BLaER1 (cell line): ENCODE measurements around the gene OLFM1.
"Not testable (repeated sequence)": the region's sequence is repeated elsewhere in the genome, so short reads cannot be mapped to it uniquely, and the experiment has no call there.

Experiments
- H3K27ac ChIP-seq: shearing (Covaris generic); formaldehyde crosslinking; 2 replicates; pipeline ENCODE4 v1.8.1; 2022
- H3K27me3 ChIP-seq: shearing (Covaris generic); formaldehyde crosslinking; 2 replicates; pipeline ENCODE4 v1.8.1; 2022
- H3K36me3 ChIP-seq: shearing (Covaris generic); formaldehyde crosslinking; 2 replicates; pipeline ENCODE4 v1.8.1; 2022
- H3K4me1 ChIP-seq: shearing (Covaris generic); formaldehyde crosslinking; 2 replicates; pipeline ENCODE4 v1.8.1; 2022
- H3K4me2 ChIP-seq: shearing (Covaris generic); formaldehyde crosslinking; 2 replicates; pipeline ENCODE4 v1.8.1; 2022
- H3K4me3 ChIP-seq: shearing (Covaris generic); formaldehyde crosslinking; 2 replicates; pipeline ENCODE4 v1.8.1; 2022
- H3K9ac ChIP-seq: shearing (Covaris generic); formaldehyde crosslinking; 2 replicates; pipeline ENCODE4 v1.8.1; 2022
- H3K9me3 ChIP-seq: shearing (Covaris generic); formaldehyde crosslinking; 2 replicates; pipeline ENCODE4 v1.8.1; 2022
- H4K20me1 ChIP-seq: shearing (Covaris generic); formaldehyde crosslinking; 2 replicates; pipeline ENCODE4 v1.8.1; 2022
- Cebpa-rat ChIP-seq: shearing (Covaris generic); IDR thresholded peaks from 2 replicates; pipeline ENCODE4 v1.8.1; 2022

Gene OLFM1

DNA sequence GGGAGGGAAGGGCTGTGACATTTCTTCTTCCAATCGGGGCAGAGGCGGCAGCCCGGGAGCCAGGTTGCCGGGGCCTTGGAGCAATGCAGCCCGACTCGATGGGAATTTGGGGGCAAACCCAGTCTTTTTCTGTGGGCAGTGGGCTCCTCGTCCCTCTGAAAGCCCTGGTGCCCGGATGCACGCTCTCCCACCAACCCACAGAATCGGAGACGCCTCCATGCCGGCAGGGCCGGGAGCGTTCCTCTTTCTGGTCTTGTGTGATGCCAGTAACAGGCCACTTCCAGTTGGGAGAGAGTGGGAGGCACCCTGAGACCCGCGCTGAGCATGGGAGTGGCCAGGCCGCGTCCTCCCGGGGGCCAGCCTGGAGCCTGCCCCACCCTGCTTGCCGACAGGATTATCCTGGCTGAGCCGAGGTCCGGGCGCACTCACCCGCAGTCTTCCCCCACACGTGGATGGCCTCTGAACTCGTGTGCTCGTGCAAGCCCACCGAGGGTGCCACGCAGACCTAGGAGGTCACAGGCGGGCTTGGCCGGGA, 17.8 kb downstream of the OLFM1 start:
- Histone ChIP-seq H3K36me3 (no peaks in the 10 kb centered on the region), H3K9me3 (no peaks in the 10 kb centered on the region), H3K27ac (no peak overlapping the region), H4K20me1 (peaks cover 17% of the 10 kb centered on the region; the same call in 1 of the 2 replicates), H3K27me3 (peaks cover 54% of the 10 kb centered on the region; the same call in 1 of the 2 replicates), H3K9ac (no peak overlapping the region), H3K4me2 (no peak overlapping the region), H3K4me1 (peaks cover 13% of the 10 kb centered on the region), H3K4me3 (no peak overlapping the region)
- TF ChIP-seq Cebpa-rat, result no peak

DNA sequence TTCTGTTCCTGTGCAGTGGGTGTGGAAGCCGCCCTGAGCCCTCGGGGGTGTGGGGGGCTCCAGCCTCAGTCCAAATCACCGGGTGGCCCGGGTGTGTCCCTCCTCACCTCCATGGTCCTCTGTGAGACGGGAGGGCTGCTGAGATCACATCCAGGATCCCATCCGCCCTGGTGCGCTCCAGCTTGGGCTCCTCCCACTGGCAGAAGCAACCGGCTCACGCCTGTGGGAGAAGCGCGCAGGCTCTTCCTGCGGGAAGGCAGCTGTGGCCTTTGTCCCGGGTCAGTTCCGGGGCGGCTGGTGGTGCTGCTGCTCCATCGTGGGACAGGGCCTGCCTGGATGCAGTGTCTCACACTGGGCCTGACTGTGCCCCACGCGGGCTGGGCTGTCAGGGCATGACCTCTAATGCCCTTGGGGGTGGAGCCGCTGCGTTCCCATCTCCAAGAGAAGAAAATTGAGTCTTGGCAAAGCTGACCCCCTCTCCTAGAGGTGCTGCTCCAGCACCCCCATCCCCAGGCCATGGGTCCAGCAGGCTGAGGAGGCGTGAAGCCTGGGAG, 18.5 kb downstream of the OLFM1 start:
- H3K9me3 ChIP-seq, result no peaks in the 10 kb centered on the region
- H3K4me3 ChIP-seq, result no peak overlapping the region
- peaks cover 15% of the 10 kb centered on the region; the same call in 1 of the 2 replicates for H4K20me1 ChIP-seq
- no peak overlapping the region for H3K27ac ChIP-seq
- peaks cover 47% of the 10 kb centered on the region; the same call in 1 of the 2 replicates for H3K27me3 ChIP-seq
- no peak for TF ChIP-seq Cebpa-rat
- H3K9ac ChIP-seq, result no peak overlapping the region
- peaks cover 13% of the 10 kb centered on the region for H3K4me1 ChIP-seq
- no peaks in the 10 kb centered on the region for H3K36me3 ChIP-seq
- H3K4me2 ChIP-seq, result no peak overlapping the region

DNA sequence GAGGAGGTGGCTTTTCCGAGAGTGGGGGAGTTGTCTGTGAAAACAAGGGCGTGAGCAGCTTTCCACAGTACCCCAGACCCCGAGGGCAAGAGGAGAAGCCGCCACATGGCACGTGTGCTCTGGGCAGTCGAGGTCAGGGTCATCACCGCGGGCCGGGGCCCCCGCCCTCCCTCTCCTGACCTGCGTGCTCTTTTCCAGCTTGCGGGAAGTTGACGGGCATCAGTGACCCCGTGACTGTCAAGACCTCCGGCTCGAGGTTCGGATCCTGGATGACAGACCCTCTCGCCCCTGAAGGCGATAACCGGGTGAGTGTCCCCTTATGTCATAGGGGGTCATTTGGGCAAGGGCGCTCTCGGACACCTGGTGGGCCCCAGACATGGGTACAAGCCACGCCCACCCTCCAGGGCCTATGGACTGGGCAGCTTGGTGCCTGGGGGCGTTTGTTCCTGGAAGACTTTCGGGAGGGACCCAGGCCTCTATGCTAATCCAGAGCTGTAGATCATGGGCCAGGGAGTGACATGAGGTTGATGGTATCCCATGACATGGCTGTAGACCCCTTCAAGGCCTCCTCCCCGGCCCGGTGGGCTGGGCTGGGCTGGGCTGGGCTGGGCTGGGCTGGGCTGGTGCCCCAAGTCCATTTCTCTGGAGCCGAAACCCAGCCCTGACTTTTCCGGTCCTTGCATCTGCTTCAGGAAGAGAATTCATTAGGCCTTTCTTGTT, 19.2 kb downstream of the OLFM1 start:
- Histone ChIP-seq H3K27me3 (peaks cover 41% of the 10 kb centered on the region; the same call in 1 of the 2 replicates), H3K4me1 (peaks cover 13% of the 10 kb centered on the region), H3K4me2 (no peak overlapping the region), H3K9ac (no peak overlapping the region), H3K27ac (no peak overlapping the region), H3K36me3 (no peaks in the 10 kb centered on the region), H3K9me3 (no peaks in the 10 kb centered on the region), H4K20me1 (peaks cover 12% of the 10 kb centered on the region; the same call in 1 of the 2 replicates), H3K4me3 (no peak overlapping the region)
- TF ChIP-seq Cebpa-rat, result no peak

DNA sequence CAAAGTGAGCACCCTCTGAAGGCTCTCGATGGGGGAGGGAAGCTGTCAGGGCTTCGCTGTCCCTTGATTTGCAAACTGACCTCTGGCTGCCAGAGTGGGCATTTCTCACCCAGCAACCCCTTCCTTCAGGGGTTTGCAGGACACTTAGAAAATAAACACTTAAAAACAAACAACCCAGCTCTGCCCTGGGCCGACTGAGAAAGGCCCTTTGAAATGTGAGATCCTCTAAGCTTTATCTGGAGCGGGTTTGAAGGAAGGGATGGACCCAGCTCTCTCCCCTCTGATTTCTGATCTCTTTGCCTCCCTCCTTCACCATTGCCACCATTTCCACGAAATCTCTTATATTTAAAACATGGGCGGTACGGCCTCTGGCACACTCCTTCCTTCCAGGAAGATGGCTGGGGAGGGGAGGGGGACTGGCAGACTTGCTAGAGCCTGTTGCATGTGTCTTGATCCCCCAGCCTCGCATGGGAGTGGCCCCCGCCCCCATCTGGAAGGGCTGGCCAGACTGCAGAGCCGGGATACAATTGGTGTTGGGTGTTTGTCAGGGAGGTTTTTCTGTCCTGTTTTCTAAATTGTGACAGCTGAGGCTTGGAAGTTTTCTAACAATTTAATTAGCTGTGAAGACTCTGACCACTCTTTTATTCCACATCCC, 20.2 kb downstream of the OLFM1 start:
- H3K9me3 ChIP-seq, result no peaks in the 10 kb centered on the region
- TF ChIP-seq Cebpa-rat, result no peak
- peaks cover 2% of the 10 kb centered on the region; the same call in 1 of the 2 replicates for H4K20me1 ChIP-seq
- no peak overlapping the region for H3K4me2 ChIP-seq
- no peak overlapping the region for H3K27ac ChIP-seq
- H3K9ac ChIP-seq, result no peak overlapping the region
- peaks cover 13% of the 10 kb centered on the region for H3K4me1 ChIP-seq
- no peaks in the 10 kb centered on the region for H3K36me3 ChIP-seq
- H3K4me3 ChIP-seq, result no peak overlapping the region
- H3K27me3 ChIP-seq, result peaks cover 34% of the 10 kb centered on the region; the same call in 1 of the 2 replicates

DNA sequence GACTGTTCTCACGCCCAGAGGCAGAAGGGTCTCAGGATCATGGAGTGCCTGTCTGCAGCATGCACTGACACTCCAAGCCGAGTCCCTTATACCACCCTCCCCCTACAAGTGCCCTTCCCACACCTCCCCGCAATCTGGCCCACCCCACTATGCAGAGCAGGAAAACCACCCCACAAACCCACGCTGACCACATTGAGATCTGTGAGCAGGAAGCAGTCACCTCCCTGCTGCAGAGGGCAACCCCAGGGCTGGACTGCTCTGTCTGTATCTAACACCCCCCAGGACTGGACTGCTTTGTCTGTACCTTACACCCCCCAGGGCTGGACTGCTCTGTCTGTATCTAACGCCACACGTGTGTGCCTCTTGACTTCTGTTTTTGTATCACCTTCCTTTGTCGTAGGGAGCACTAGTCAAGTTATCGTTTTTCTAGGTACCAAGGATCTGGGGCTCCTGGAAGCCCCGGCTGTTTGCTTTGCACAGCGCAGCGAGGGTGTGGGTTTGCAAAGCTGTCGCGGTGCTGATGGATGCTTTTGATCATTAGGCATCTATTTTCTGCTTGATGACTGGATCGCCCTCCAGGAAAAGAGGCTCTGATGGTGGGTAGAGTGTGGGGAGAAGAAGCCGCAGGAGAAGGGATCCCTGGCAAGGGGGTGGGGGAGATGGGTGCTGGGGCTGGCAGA, 21.5 kb downstream of the OLFM1 start:
- no peak for TF ChIP-seq Cebpa-rat
- Histone ChIP-seq H3K4me1 (peaks cover 13% of the 10 kb centered on the region), H3K4me2 (peak overlapping the region; percentile 53), H3K36me3 (no peaks in the 10 kb centered on the region), H3K9ac (no peak overlapping the region), H3K27ac (no peak overlapping the region), H3K9me3 (no peaks in the 10 kb centered on the region), H3K27me3 (peaks cover 26% of the 10 kb centered on the region; the same call in 1 of the 2 replicates), H4K20me1 (no peaks in the 10 kb centered on the region; the same call in 1 of the 2 replicates), H3K4me3 (no peak overlapping the region)

DNA sequence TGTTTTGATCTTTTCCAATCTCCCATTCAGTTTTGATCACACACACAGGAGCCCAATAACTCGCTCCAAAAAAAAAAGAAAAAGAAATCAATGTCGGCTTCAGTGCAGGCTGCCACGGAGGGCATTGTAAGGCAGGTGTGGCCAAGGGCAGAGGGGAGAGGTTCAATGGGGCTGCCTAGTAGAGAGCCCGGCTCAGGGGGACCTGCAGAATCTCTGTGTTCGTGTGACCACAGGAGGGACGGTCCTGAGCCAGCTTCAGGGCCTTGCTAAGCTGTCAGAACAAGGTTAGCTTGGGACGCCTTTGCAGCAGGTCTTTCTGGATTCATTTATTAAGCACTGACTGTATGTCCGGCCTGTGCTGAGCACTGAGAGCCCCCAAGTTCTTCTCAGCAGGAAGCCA, 22.2 kb downstream of the OLFM1 start:
- Histone ChIP-seq H3K27me3 (peaks cover 20% of the 10 kb centered on the region; the same call in 1 of the 2 replicates), H3K27ac (no peak overlapping the region), H3K4me1 (peaks cover 13% of the 10 kb centered on the region), H3K36me3 (no peaks in the 10 kb centered on the region), H3K9ac (no peak overlapping the region), H4K20me1 (no peaks in the 10 kb centered on the region; the same call in 1 of the 2 replicates), H3K9me3 (no peaks in the 10 kb centered on the region), H3K4me2 (peak overlapping the region; percentile 53; the same call in 1 of the 2 replicates), H3K4me3 (no peak overlapping the region)
- TF ChIP-seq Cebpa-rat, result no peak

DNA sequence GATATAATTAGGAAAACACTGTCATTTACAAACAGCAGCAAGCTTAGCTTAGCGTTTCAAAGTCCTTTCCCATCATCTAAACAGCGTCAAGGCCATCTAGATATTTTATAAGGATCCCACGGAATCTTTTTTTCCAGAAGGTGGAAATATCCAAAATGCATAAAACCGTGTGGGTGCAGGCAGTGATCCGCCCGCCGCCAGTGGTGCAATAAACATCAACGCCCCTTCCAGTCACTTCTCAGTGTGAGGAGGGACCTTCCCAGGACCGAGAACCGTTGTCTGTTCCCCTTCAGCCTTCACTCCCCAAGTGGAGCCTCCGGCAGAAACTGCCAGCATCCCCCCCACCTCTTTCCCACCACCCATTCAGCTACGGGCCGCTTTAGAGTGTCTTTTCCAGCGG, 22.9 kb downstream of the OLFM1 start:
- no peak for TF ChIP-seq Cebpa-rat
- Histone ChIP-seq H3K27me3 (peaks cover 12% of the 10 kb centered on the region; the same call in 1 of the 2 replicates), H3K9ac (no peak overlapping the region), H4K20me1 (no peaks in the 10 kb centered on the region; the same call in 1 of the 2 replicates), H3K4me3 (no peak overlapping the region), H3K4me2 (no peak overlapping the region), H3K36me3 (no peaks in the 10 kb centered on the region), H3K9me3 (no peaks in the 10 kb centered on the region), H3K4me1 (peaks cover 13% of the 10 kb centered on the region), H3K27ac (no peak overlapping the region)

DNA sequence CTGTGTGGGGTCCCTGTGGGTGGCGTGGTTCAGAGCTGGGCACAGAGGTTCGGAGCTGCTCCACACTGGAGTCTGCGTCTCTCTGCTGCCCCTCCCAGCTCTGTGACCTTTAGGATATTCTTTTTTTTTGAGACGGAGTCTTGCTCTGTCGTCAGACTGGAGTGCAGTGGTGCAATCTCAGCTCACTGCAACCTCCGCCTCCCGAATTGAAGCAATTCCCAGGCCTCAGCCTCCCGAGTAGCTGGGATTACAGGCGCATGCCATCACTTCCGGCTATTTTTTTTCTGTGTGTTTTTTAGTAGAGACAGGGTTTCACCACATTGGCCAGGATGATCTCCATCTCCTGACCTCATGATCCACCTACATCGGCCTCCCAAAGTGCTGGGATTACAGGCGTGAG, 24.1 kb downstream of the OLFM1 start:
- not testable (repeated sequence) for H3K9ac ChIP-seq, H3K27me3 ChIP-seq, H3K4me2 ChIP-seq, H3K36me3 ChIP-seq, H3K9me3 ChIP-seq, H3K4me3 ChIP-seq, H4K20me1 ChIP-seq, H3K27ac ChIP-seq
- H3K4me1 ChIP-seq, result peaks cover 13% of the 10 kb centered on the region

DNA sequence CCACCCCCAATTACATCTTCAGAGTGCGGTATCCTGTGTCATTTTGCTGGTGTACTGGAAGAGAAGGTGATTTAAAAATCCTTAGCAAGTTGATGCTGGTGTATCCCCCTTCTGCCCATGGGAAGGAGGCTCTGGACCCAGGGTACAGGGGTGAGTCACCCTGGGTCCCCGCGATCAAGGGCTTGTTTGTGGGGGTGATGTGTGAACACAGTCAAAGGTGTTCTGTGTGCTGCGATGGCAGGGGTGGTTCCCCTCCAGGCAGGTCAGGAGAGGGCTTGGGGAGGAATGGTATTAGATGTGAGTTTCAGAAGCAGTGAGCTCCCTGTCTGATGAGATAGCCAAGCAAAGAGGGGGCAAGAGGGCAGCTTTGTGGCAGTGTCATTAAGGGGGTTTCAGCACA, 28.9 kb downstream of the OLFM1 start:
- TF ChIP-seq Cebpa-rat, result no peak
- H3K36me3 ChIP-seq, result no peaks in the 10 kb centered on the region

More for the DNA sequence above, 28.9 kb downstream of the OLFM1 start:
- Histone ChIP-seq H3K4me3 (no peak overlapping the region), H3K9me3 (peaks cover 11% of the 10 kb centered on the region), H4K20me1 (no peaks in the 10 kb centered on the region; the same call in 1 of the 2 replicates), H3K4me2 (no peak overlapping the region), H3K9ac (no peak overlapping the region), H3K4me1 (no peaks in the 10 kb centered on the region), H3K27ac (no peak overlapping the region), H3K27me3 (0 out of 2 replicates have a peak, but pooled peaks cover 4% of the 10 kb centered on the region)
